NCI-H1417 (cell line): ENCODE measurements around the gene TNFAIP3.

Source experiments
- DNase-seq, 3 experiments: peaks; one replicate each; lab custom pipeline; 2025; lab: John Stamatoyannopoulos, UW

The TNFAIP3 gene

GRCh38 chr6:137864812-137865508 is 2.1 kb upstream of the TNFAIP3 start:
- no peak for DNase-seq

GRCh38 chr6:137866200-137866913 is 702 bp upstream of the TNFAIP3 start:
- DNase-seq = peak in 2 of 3 experiments; percentile 79 to 82

GRCh38 chr6:137867685-137868509 is 838 bp downstream of the TNFAIP3 start:
- peak in 2 of 3 experiments; percentile 41 to 64 for DNase-seq

- DNase-seq = no peak
These were observed 1.9 kb downstream of the TNFAIP3 start for GRCh38 chr6:137868721-137869548.

- DNase-seq = no peak
These were observed 2.7 kb downstream of the TNFAIP3 start for GRCh38 chr6:137869549-137870307.

GRCh38 chr6:137870308-137870644 is 3.2 kb downstream of the TNFAIP3 start:
- no peak for DNase-seq

GRCh38 chr6:137870744-137871247 is 3.7 kb downstream of the TNFAIP3 start:
- DNase-seq = no peak

- DNase-seq = no peak
These were observed 4.2 kb downstream of the TNFAIP3 start for GRCh38 chr6:137871291-137871690.

GRCh38 chr6:137871831-137872454 is 4.9 kb downstream of the TNFAIP3 start:
- no peak for DNase-seq

GRCh38 chr6:137872581-137873115 is 5.6 kb downstream of the TNFAIP3 start:
- no peak for DNase-seq

GRCh38 chr6:137873273-137873762 is 6.3 kb downstream of the TNFAIP3 start:
- no peak for DNase-seq

- DNase-seq = no peak
These were observed 7.4 kb downstream of the TNFAIP3 start for GRCh38 chr6:137874204-137875057.

- DNase-seq = no peak
These were observed 8.0 kb downstream of the TNFAIP3 start for GRCh38 chr6:137875058-137875520.

GRCh38 chr6:137875606-137876005 is 8.5 kb downstream of the TNFAIP3 start:
- DNase-seq = no peak

GRCh38 chr6:137876547-137876946 is 9.5 kb downstream of the TNFAIP3 start:
- DNase-seq = no peak

GRCh38 chr6:137877113-137877512 is 10.1 kb downstream of the TNFAIP3 start:
- DNase-seq = no peak

GRCh38 chr6:137877606-137878005 is 10.5 kb downstream of the TNFAIP3 start:
- peak in 1 of 3 experiments; percentile 16 for DNase-seq

GRCh38 chr6:137878029-137878428 is 11.0 kb downstream of the TNFAIP3 start:
- no peak for DNase-seq
